ENCODE measurements around the gene TMTC2. TPM values are rescaled to one million over a fixed set of nuclear protein-coding genes. Genes with fewer than 3 reads are reported as not detected.

TMTC2 gene
- total RNA-seq, 1 donor from 2014 or later, result 3.6 TPM

- no peak for DNase-seq (ENCODE audit: low spot score)
- H3K27ac Mint-ChIP-seq (ENCODE audit: unreplicated experiment), result no peak overlapping the region
- peaks cover 4% of the 10 kb centered on the region for H3K27me3 Mint-ChIP-seq (ENCODE audit: unreplicated experiment)
These were observed 330.3 kb downstream of the TMTC2 start for GRCh38 chr12:83016991-83017390.

GRCh38 chr12:83018088-83018487 lies 331.4 kb downstream of the TMTC2 start:
- peaks cover 4% of the 10 kb centered on the region for H3K27me3 Mint-ChIP-seq (ENCODE audit: unreplicated experiment)
- no peak for TF ChIP-seq CTCF (IDR thresholded peaks at IDR 0.05; ENCODE audit: unreplicated experiment)
- no peaks in the 10 kb centered on the region for H3K9me3 Mint-ChIP-seq (ENCODE audit: unreplicated experiment)
- no peak overlapping the region for H3K4me3 Mint-ChIP-seq (ENCODE audit: unreplicated experiment)
- no peaks in the 10 kb centered on the region for H3K36me3 Mint-ChIP-seq (ENCODE audit: low read depth, unreplicated experiment)
- no peak overlapping the region for H3K27ac Mint-ChIP-seq (ENCODE audit: unreplicated experiment)
- DNase-seq (ENCODE audit: low spot score), result no peak
- no peaks in the 10 kb centered on the region for H3K4me1 Mint-ChIP-seq (ENCODE audit: unreplicated experiment)

More at GRCh38 chr12:83016991-83017390, 330.3 kb downstream of the TMTC2 start:
- H3K4me1 Mint-ChIP-seq (ENCODE audit: unreplicated experiment), result no peaks in the 10 kb centered on the region
- no peaks in the 10 kb centered on the region for H3K9me3 Mint-ChIP-seq (ENCODE audit: unreplicated experiment)
- TF ChIP-seq CTCF (IDR thresholded peaks at IDR 0.05; ENCODE audit: unreplicated experiment), result no peak
- no peak overlapping the region for H3K4me3 Mint-ChIP-seq (ENCODE audit: unreplicated experiment)
- no peaks in the 10 kb centered on the region for H3K36me3 Mint-ChIP-seq (ENCODE audit: low read depth, unreplicated experiment)

GRCh38 chr12:83027021-83027723 lies 340.5 kb downstream of the TMTC2 start:
- Mint-ChIP-seq H3K36me3 (ENCODE audit: low read depth, unreplicated experiment) (no peaks in the 10 kb centered on the region), H3K4me3 (ENCODE audit: unreplicated experiment) (no peak overlapping the region), H3K27me3 (ENCODE audit: unreplicated experiment) (no peaks in the 10 kb centered on the region), H3K9me3 (ENCODE audit: unreplicated experiment) (no peaks in the 10 kb centered on the region), H3K4me1 (ENCODE audit: unreplicated experiment) (no peaks in the 10 kb centered on the region), H3K27ac (ENCODE audit: unreplicated experiment) (no peak overlapping the region)
- no peak for DNase-seq (ENCODE audit: low spot score)
- TF ChIP-seq CTCF (IDR thresholded peaks at IDR 0.05; ENCODE audit: unreplicated experiment), result no peak

- TF ChIP-seq CTCF (IDR thresholded peaks at IDR 0.05; ENCODE audit: unreplicated experiment), result no peak
- Mint-ChIP-seq H3K36me3 (ENCODE audit: low read depth, unreplicated experiment) (no peaks in the 10 kb centered on the region), H3K27ac (ENCODE audit: unreplicated experiment) (no peak overlapping the region), H3K4me1 (ENCODE audit: unreplicated experiment) (peaks cover 17% of the 10 kb centered on the region), H3K27me3 (ENCODE audit: unreplicated experiment) (no peaks in the 10 kb centered on the region), H3K9me3 (ENCODE audit: unreplicated experiment) (no peaks in the 10 kb centered on the region), H3K4me3 (ENCODE audit: unreplicated experiment) (no peak overlapping the region)
- no peak for DNase-seq (ENCODE audit: low spot score)
These were observed 344.5 kb downstream of the TMTC2 start for GRCh38 chr12:83031196-83031595.

GRCh38 chr12:83036847-83037246 lies 350.1 kb downstream of the TMTC2 start:
- no peak for TF ChIP-seq CTCF (IDR thresholded peaks at IDR 0.05; ENCODE audit: unreplicated experiment)
- H3K27ac Mint-ChIP-seq (ENCODE audit: unreplicated experiment), result no peak overlapping the region
- H3K9me3 Mint-ChIP-seq (ENCODE audit: unreplicated experiment), result no peaks in the 10 kb centered on the region
- no peaks in the 10 kb centered on the region for H3K36me3 Mint-ChIP-seq (ENCODE audit: low read depth, unreplicated experiment)
- no peak for DNase-seq (ENCODE audit: low spot score)
- peaks cover 1% of the 10 kb centered on the region for H3K27me3 Mint-ChIP-seq (ENCODE audit: unreplicated experiment)
- H3K4me1 Mint-ChIP-seq (ENCODE audit: unreplicated experiment), result peaks cover 17% of the 10 kb centered on the region
- no peak overlapping the region for H3K4me3 Mint-ChIP-seq (ENCODE audit: unreplicated experiment)
